ENCODE results near the gene XPC.

DNA sequence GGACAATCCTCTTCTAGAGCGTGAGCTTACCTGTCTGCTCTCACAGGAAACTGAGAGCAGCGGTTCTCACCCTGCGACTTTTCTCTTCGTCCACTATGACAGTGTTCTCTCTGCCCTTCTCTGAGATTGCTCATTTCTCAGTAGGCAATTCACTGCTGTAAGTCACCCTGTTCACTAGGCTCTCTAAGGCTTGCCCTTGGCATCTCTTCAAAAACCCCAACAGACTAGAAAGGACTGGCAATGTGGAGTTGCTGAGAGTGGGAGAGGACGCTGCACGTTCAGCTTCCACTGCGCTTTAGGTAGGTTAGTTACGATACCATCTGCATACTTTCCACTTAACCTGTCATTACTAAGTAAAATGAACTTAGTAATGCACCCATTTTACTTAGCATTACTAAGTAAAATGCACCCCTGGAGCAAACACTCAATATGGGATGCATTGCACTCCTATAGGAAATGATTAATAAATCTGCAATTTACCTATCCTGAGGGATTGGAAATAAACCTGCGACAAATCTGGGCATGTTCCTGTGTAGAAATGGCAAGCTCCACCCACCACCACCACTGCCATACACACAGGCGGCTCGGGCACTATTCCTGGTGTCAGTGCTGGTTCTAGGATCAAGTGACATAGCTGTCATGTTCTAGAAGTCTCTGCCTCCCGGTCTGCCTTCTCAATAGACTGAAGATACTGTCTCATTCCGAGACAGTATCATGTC lies 21.4 kb downstream of the XPC start:
- TF ChIP-seq POLR2A (IDR thresholded peaks at IDR 0.05; ENCODE audit: low read depth, low read length), result no peak
- TF ChIP-seq, protein P1, sequence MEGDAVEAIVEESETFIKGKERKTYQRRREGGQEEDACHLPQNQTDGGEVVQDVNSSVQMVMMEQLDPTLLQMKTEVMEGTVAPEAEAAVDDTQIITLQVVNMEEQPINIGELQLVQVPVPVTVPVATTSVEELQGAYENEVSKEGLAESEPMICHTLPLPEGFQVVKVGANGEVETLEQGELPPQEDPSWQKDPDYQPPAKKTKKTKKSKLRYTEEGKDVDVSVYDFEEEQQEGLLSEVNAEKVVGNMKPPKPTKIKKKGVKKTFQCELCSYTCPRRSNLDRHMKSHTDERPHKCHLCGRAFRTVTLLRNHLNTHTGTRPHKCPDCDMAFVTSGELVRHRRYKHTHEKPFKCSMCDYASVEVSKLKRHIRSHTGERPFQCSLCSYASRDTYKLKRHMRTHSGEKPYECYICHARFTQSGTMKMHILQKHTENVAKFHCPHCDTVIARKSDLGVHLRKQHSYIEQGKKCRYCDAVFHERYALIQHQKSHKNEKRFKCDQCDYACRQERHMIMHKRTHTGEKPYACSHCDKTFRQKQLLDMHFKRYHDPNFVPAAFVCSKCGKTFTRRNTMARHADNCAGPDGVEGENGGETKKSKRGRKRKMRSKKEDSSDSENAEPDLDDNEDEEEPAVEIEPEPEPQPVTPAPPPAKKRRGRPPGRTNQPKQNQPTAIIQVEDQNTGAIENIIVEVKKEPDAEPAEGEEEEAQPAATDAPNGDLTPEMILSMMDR (IDR thresholded peaks at IDR 0.05; ENCODE audit: extremely low read depth in 1 of 2, insufficient read depth in 1 of 2, low read depth in 1 of 2, low read length in 2 of 2), result no peak
- TF ChIP-seq MYC (IDR thresholded peaks at IDR 0.05; ENCODE audit: low read depth, low read length), result no peak
- TF ChIP-seq EZH2 (IDR thresholded peaks at IDR 0.05; ENCODE audit: borderline replicate concordance, low read depth, low read length, severe bottlenecking), result no peak
- no peak for TF ChIP-seq POLR2AphosphoS5 (IDR thresholded peaks at IDR 0.05; ENCODE audit: insufficient read depth, low read depth, low read length)
- TF ChIP-seq, protein P2, sequence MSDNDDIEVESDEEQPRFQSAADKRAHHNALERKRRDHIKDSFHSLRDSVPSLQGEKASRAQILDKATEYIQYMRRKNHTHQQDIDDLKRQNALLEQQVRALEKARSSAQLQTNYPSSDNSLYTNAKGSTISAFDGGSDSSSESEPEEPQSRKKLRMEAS (IDR thresholded peaks at IDR 0.05; ENCODE audit: insufficient read depth, insufficient read length), result no peak
- TF ChIP-seq JUN (IDR thresholded peaks at IDR 0.05; ENCODE audit: borderline replicate concordance, insufficient read depth, insufficient read length, low read depth), result no peak
- no peak for TF ChIP-seq FOS (IDR thresholded peaks at IDR 0.05; ENCODE audit: borderline replicate concordance, insufficient read depth, low read length)

All from endothelial cell of umbilical vein (primary cell).